SJCRH30 (cell line): ENCODE measurements around the gene SIGLEC6. TPM values are rescaled to one million over a fixed set of nuclear protein-coding genes. Genes with fewer than 3 reads are reported as not detected.

Source experiments
- total RNA-seq: library from RNA; depleted of rRNA; stranded (reverse); fragments of >200 nt; shearing (Covaris generic); gene quantifications from 2 replicates; pipeline ENCODE4 v1.2.3, GENCODE V29; 2014; rRNA removed

Gene SIGLEC6
- total RNA-seq, 1 experiment from 2014 or later: not detected

Other genes with a start within 250 kb of the SIGLEC6 start
- not detected in 2 replicates for gene IGLON5, start 220.0 kb downstream of the SIGLEC6 start, total RNA-seq
- 0.10 and 0.28 TPM in 2 replicates for gene VSIG10L, start 189.5 kb downstream of the SIGLEC6 start, total RNA-seq
- gene ETFB, start 165.3 kb downstream of the SIGLEC6 start, total RNA-seq: 14.3 and 18.6 TPM in 2 replicates
- gene CLDND2, start 162.7 kb downstream of the SIGLEC6 start, total RNA-seq: not detected in 2 replicates
- not detected in 2 replicates for gene NKG7, start 159.0 kb downstream of the SIGLEC6 start, total RNA-seq
- gene LIM2, start 143.7 kb downstream of the SIGLEC6 start, total RNA-seq: not detected in 2 replicates
- not detected in 2 replicates for gene C19orf84, start 141.1 kb downstream of the SIGLEC6 start, total RNA-seq
- not detected in 2 replicates for gene SIGLEC10, start 114.0 kb downstream of the SIGLEC6 start, total RNA-seq
- not detected in 2 replicates for gene SIGLEC8, start 73.2 kb downstream of the SIGLEC6 start, total RNA-seq
- gene CEACAM18, start 53.1 kb downstream of the SIGLEC6 start, total RNA-seq: not detected in 2 replicates
- gene SIGLEC12, start 29.9 kb downstream of the SIGLEC6 start, total RNA-seq: not detected in 2 replicates
- 4.4 and 4.7 TPM in 2 replicates for gene ZNF175, start 39.6 kb upstream of the SIGLEC6 start, total RNA-seq
- gene SIGLEC5, start 98.7 kb upstream of the SIGLEC6 start, total RNA-seq: not detected in 2 replicates
- gene SIGLEC14, start 115.2 kb upstream of the SIGLEC6 start, total RNA-seq: not detected in 2 replicates
- gene SPACA6, start 161.7 kb upstream of the SIGLEC6 start, total RNA-seq: 3.2 and 10.9 TPM in 2 replicates
- gene HAS1, start 192.3 kb upstream of the SIGLEC6 start, total RNA-seq: 0.23 TPM in 1 of 2 replicates, not detected in the other
- gene FPR1, start 220.2 kb upstream of the SIGLEC6 start, total RNA-seq: not detected in 2 replicates
- gene FPR2, start 229.5 kb upstream of the SIGLEC6 start, total RNA-seq: not detected in 2 replicates